NCI-H748 (cell line): ENCODE measurements around the gene AARSD1.
"Not testable (repeated sequence)": the region's sequence is repeated elsewhere in the genome, so short reads cannot be mapped to it uniquely, and the experiment has no call there.

Experiments
- DNase-seq: peaks from one replicate; lab custom pipeline; 2025; ENCODE audit not compliant: unreplicated experiment; lab: John Stamatoyannopoulos, UW

AARSD1 gene

GRCh38 chr17:42964161-42964932, at the start of gene AARSD1:
TSS of gene AARSD1 (minus strand) at chr17:42964454. CDS start at chr17:42964440, 14 bp downstream.
- DNase-seq = peak; percentile 91

GRCh38 chr17:43013296-43013695, 49.0 kb upstream of the AARSD1 start:
- no peak for DNase-seq

DNA sequence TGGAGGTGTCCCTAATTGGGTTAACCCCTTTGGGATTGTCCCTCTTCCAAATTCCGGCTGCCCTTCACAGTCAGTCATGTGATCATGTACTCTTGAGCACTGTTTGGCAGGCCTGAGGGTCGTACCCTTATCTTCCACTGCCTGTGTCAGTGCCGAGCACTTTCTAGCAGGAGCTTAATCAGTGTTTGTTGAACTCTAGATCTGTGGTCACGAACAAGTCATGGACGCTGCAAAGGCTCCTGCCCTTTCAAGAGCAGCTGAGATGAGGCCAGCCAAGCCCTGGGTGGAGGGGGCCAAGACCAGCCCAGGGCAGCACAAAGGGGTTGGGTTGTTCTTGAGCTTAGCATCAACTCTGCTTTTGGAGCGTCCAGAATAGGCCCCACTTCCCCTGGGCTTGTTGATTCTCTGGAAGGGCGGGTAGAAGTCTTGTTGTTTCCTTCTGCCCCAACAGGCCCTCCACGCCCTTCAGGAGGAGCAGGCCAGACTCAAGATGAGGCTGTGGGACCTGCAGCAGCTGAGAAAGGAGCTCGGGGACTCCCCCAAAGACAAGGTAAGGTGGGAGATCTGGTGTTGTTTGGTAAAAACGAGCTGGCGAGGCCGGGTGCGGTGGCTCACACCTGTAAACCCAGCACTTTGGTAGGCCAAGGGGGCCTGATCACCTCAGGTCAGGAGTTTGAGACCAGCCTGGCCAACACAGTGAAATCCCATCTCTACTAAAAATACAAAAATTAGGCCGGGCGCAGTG, 47.6 kb upstream of the AARSD1 start:
- DNase-seq = no peak

DNA sequence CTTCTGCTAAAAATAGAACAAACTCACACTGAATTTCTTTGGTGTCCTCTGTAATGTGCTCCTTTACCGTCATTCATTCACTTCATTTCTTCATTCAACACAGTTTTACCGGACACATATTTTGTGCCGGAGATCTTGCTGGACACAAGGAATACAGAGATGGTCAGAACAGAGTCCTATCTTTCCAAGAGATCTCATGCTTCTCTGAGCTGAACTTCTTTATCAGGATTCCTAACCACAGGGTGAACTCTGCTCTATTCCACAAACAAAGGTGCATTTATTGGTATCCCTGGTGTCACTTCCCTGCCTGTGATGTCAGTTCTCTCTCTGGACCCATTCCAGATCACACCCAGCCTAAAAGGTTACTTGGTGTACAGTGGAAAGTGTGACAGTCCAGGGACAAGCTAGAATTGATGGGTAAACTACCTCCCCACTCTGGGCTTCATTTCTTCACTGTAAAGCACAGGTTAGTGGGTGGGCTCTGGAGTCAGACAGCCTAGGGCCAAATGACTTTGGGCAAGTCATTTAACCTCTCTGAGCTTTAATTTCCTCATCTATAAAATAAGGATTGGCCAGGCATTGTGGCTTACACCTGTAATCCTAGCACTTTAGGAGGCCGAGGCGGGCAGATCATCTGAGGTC, 46.5 kb upstream of the AARSD1 start:
- DNase-seq = no peak

- peak; percentile 69 for DNase-seq
These were observed 42.6 kb upstream of the AARSD1 start, which contains the start of gene IFI35 for GRCh38 chr17:43006639-43007551. TSS of gene IFI35 (plus strand) at chr17:43006784. CDS start at chr17:43006948, 164 bp downstream.

GRCh38 chr17:43003542-43004172, 39.4 kb upstream of the AARSD1 start:
- no peak for DNase-seq

DNA sequence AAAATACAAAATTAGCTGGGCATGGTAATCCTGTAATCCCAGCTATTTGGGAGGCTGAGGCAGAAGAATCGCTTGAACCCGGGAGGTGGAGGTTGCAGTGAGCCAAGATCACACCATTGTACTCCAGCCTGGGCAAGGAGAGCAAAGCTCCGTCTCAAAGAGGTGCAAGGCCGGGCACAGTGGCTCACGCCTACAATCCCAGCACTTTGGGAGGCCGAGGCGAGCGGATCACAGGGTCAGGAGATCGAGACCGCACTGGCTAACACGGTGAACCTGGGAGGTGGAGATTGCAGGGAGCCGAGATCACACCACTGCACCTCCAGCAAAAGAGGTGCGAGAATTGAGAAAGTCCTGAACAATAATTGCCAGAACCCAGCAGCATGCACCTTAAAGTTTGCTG, 36.6 kb upstream of the AARSD1 start:
- not testable (repeated sequence) for DNase-seq

GRCh38 chr17:42999003-42999525, 34.8 kb upstream of the AARSD1 start:
- DNase-seq = no peak

DNA sequence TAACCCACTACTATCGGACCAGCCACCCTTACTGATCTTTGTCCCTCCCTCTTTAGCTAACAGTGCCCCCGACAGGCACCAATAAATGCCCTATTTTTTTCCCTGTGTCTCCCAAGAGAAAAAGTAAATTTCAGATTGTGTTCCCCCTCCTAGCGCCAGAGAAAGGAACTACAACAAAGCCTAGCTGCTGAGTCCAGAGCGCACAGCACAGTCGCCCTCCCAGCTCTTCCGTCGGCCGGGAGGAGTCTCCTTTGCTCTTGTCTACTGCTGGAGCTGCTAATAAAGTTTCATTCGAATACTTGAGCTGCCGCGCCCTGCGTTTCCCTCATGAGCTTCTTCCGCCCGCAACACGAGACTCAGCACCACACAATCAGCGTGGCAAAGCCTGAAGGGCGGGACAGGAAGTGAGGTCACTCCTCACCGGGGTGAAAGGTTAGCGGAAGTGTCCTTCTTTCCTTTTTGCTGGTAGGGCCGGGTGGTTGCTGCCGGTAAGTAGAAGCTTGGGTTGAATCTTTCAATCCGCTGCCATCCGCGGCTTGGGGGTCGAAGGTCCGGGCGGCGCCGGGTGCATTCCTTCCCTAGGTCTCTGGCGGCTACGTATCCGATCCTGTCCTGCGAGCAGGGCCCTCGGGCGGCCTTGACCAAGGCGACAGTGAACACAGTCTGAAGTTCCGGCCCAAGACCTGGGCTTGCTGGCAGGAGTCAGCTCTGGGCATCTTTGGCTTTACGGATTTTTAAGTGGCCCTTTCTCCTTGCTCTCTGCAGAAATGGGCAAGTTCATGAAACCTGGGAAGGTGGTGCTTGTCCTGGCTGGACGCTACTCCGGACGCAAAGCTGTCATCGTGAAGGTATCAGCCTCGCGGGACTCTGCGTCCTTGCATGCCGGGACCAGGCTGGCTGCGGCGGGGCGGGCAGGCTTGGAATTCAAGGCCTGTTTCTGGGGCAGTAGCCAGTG, 34.0 kb upstream of the AARSD1 start, which contains the start of gene RPL27:
Gene RPL27 (plus strand): TSS at position 436 of the 955 bp plus-strand sequence. CDS start 332 bp downstream, at position 768.
- peak; percentile 100 for DNase-seq

DNA sequence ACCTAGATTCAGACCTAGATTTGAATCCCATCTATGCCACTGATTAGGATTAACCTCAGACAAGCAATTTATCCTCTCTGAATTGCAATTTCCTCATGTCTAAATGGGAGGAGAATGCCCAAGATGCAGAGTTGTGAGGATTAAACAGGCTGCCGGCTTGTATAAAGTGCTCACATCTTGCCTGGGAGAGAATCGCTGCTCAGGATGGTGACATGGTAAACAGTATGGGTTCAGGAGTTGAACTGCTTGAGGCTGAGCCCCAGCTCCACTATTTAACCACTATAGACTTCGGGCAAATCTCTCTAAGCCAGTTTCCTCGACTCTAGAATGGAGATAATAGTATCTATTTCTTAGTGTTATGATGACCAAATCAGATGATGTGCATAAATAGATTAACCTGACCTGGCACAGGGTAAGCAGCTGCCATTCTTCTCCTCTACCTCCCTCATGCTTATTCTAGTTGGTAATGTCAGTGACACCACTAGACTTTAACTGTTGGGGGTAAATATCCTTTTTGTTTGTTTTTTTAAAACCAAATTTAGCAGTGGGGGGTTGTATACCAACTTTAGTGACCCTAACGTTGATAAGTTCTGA, 33.2 kb upstream of the AARSD1 start:
- DNase-seq = peak; percentile 40

DNA sequence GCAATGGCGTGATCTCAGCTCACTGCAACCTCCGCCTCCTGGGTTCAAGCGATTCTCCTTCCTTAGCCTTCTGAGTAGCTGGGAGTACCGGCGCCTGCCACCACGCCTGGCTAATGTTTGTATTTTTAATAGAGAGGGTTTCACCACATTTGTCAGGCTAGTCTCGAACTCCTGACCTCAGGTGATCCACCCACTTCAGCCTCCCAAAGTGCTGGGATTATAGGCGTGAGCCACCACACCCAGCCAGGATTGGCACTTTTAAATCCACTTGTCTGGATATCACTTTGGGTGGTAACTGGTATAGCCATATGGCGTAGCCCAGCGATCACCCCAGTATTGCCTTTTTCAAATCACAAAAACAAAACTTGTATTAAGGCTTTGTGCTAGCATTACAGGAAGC, 29.7 kb upstream of the AARSD1 start:
- not testable (repeated sequence) for DNase-seq

DNA sequence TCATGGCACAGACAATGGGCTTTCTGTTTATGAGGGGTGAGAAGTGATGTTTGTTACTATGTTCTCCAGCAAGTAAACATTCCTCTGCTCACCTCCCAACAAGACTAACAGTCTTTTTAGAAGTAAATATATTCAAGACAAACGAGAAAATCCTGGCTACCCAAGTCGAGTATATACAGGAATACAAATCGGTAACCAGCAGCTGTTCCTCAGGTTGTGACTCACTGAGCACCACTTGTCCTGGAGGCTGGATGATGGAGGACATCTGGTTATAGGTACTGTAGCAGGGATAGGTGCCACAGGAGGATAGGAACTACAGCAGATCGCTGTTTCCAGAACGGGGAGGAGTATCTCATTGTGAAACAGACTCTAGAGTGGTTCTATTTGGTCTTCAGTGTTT, 28.6 kb upstream of the AARSD1 start:
- no peak for DNase-seq

DNA sequence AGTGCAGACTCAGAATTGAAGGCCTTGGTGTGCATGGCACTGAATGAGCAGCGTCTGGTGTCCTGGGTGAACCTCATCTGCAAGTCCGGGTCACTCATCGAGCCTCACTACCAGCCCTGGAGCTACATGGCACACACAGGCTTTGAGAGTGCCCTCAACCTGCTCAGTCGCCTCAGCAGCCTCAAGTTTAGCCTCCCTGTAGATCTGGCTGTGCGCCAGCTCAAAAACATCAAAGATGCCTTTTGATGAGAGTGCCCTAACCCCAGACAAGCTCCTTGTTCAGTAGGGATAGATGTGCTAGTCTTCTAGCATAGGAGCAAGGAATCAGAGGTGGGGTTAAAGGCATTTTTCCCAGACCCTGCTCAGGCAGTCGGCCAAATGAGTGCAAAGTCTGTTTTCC, 27.2 kb upstream of the AARSD1 start:
- no peak for DNase-seq

- DNase-seq = no peak
These were observed 25.7 kb upstream of the AARSD1 start for GRCh38 chr17:42989726-42990652.

DNA sequence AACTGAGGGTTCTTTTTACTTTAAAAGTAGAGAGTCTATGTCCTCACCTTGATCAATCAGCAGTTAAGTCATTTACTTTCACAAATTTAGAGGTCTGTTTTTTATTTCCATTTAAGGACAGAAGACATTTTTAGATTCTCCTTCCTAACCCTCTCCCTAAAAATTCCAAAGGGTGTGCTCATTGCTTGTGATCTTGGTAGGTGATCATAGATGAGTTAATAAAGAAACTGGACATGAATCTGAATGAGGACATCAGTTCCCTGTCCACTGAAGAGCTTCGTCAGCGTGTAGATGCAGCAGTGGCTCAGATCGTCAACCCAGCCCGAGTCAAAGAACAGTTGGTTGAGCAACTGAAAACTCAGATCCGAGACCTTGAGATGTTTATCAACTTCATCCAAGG, 24.9 kb upstream of the AARSD1 start:
- DNase-seq = no peak

- DNase-seq = no peak
These were observed 21.0 kb upstream of the AARSD1 start for GRCh38 chr17:42985225-42985624.

DNA sequence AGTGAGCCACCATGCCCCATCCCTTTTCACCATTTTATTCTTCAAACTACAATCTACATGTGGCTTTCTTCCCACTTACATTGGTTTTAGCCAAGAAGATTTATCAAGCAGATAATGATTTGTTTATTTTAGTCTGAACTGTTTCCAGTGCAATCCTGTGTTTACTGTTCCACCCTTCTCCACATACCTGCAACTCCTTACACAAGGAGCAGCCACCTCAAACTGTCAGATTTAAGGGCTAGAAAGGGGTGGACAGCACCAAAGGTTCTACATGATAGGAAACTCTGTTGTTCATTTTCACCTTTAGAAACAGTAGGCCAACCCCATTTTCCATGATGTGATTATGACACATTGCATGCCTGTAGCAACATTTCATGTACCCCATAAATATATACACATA, 18.0 kb upstream of the AARSD1 start:
- no peak for DNase-seq
